Inflammatory macrophage (primary cell): ENCODE results near the gene KRT81.

Experiments used
- DNase-seq, 2 donors: peaks; one replicate each; pipeline ENCODE4 v3.0.0-alpha.2; 2020 to 2022
- total RNA-seq, 18 experiments: gene quantifications; one replicate each; lab custom pipeline; 2026; ENCODE audit warnings: mixed read lengths in 6 of 18, inconsistent platforms in 2 of 18; lab: John Stamatoyannopoulos, UW

Gene KRT81
- total RNA-seq, result 0 to 0.09 (median 0) reads per million in 18 experiments

GRCh38 chr12:52291267-52291935, at the start of gene KRT81:
Gene KRT81 (minus strand): TSS chr12:52291534. CDS start chr12:52291465, 69 bp downstream.
- no peak for DNase-seq

- DNase-seq, result no peak
Observed at GRCh38 chr12:52338241-52338960, 47.1 kb upstream of the KRT81 start.

GRCh38 chr12:52337054-52337453, 45.7 kb upstream of the KRT81 start:
- DNase-seq, result no peak

- no peak for DNase-seq
Observed at GRCh38 chr12:52336641-52337040, 45.3 kb upstream of the KRT81 start.

GRCh38 chr12:52335598-52336262, 44.4 kb upstream of the KRT81 start:
- no peak for DNase-seq

- no peak for DNase-seq
Observed at GRCh38 chr12:52334185-52334584, 42.9 kb upstream of the KRT81 start.

GRCh38 chr12:52333321-52333720, 42.0 kb upstream of the KRT81 start:
- no peak for DNase-seq

- DNase-seq, result no peak
Observed at GRCh38 chr12:52332381-52332780, 41.0 kb upstream of the KRT81 start.

GRCh38 chr12:52331833-52332232, 40.5 kb upstream of the KRT81 start:
- DNase-seq, result no peak

- DNase-seq, result no peak
Observed at GRCh38 chr12:52331039-52331438, 39.7 kb upstream of the KRT81 start.

- DNase-seq, result no peak
Observed at GRCh38 chr12:52327830-52328500, 36.6 kb upstream of the KRT81 start.

- DNase-seq, result peak; percentile 86 to 89
Observed at GRCh38 chr12:52327052-52327829, 35.9 kb upstream of the KRT81 start.

GRCh38 chr12:52324153-52324444, 32.8 kb upstream of the KRT81 start:
- DNase-seq, result no peak

GRCh38 chr12:52323416-52324152, 32.2 kb upstream of the KRT81 start:
- no peak for DNase-seq

- no peak for DNase-seq
Observed at GRCh38 chr12:52323001-52323400, 31.7 kb upstream of the KRT81 start.

- DNase-seq, result no peak
Observed at GRCh38 chr12:52322069-52322468, 30.7 kb upstream of the KRT81 start.

GRCh38 chr12:52321418-52321817, 30.1 kb upstream of the KRT81 start:
- no peak for DNase-seq

GRCh38 chr12:52320784-52321400, 29.6 kb upstream of the KRT81 start, which contains the start of gene KRT83:
Gene KRT83 (minus strand): TSS chr12:52321398. CDS start chr12:52321335, 63 bp downstream.
- DNase-seq, result no peak

- no peak for DNase-seq
Observed at GRCh38 chr12:52319097-52319496, 27.8 kb upstream of the KRT81 start.

GRCh38 chr12:52318241-52318990, 27.1 kb upstream of the KRT81 start:
- no peak for DNase-seq
